ENCODE data around the gene DOK7.

DOK7 gene

GRCh38 chr4:3487861-3488260, 24.8 kb downstream of the DOK7 start:
- peaks cover 8% of the 10 kb centered on the region for H3K4me1 ChIP-seq (ENCODE audit: insufficient read depth, poor library complexity, severe bottlenecking)
- peaks cover 2% of the 10 kb centered on the region for H3K36me3 ChIP-seq (ENCODE audit: low read depth)
- H3K27me3 ChIP-seq (ENCODE audit: insufficient read depth, poor library complexity, severe bottlenecking) = no peaks in the 10 kb centered on the region
- no peak overlapping the region for H3K27ac ChIP-seq (ENCODE audit: poor library complexity, severe bottlenecking)
- H3K9me3 ChIP-seq (ENCODE audit: severe bottlenecking) = no peaks in the 10 kb centered on the region
- no peak for ATAC-seq (ENCODE audit: low read depth)
- no peak for DNase-seq (ENCODE audit: low spot score)
- TF ChIP-seq CTCF (IDR thresholded peaks at IDR 0.05; ENCODE audit: poor library complexity, severe bottlenecking) = no peak
- no peak overlapping the region for H3K4me3 ChIP-seq (ENCODE audit: severe bottlenecking)

- Histone ChIP-seq H3K27ac (ENCODE audit: poor library complexity, severe bottlenecking) (no peak overlapping the region), H3K27me3 (ENCODE audit: insufficient read depth, poor library complexity, severe bottlenecking) (no peaks in the 10 kb centered on the region), H3K36me3 (ENCODE audit: low read depth) (peaks cover 12% of the 10 kb centered on the region), H3K9me3 (ENCODE audit: severe bottlenecking) (no peaks in the 10 kb centered on the region), H3K4me1 (ENCODE audit: insufficient read depth, poor library complexity, severe bottlenecking) (peaks cover 6% of the 10 kb centered on the region), H3K4me3 (ENCODE audit: severe bottlenecking) (no peak overlapping the region)
- no peak for ATAC-seq (ENCODE audit: low read depth)
- TF ChIP-seq CTCF (IDR thresholded peaks at IDR 0.05; ENCODE audit: poor library complexity, severe bottlenecking) = no peak
- DNase-seq (ENCODE audit: low spot score) = no peak
Observed at GRCh38 chr4:3488820-3489219, 25.7 kb downstream of the DOK7 start.

GRCh38 chr4:3489451-3489962, 26.4 kb downstream of the DOK7 start:
- H3K4me3 ChIP-seq (ENCODE audit: severe bottlenecking) = no peak overlapping the region
- no peak for TF ChIP-seq CTCF (IDR thresholded peaks at IDR 0.05; ENCODE audit: poor library complexity, severe bottlenecking)
- H3K36me3 ChIP-seq (ENCODE audit: low read depth) = peaks cover 12% of the 10 kb centered on the region
- no peaks in the 10 kb centered on the region for H3K9me3 ChIP-seq (ENCODE audit: severe bottlenecking)
- H3K4me1 ChIP-seq (ENCODE audit: insufficient read depth, poor library complexity, severe bottlenecking) = no peaks in the 10 kb centered on the region
- no peak for ATAC-seq (ENCODE audit: low read depth)
- no peak overlapping the region for H3K27ac ChIP-seq (ENCODE audit: poor library complexity, severe bottlenecking)
- DNase-seq (ENCODE audit: low spot score) = no peak
- no peaks in the 10 kb centered on the region for H3K27me3 ChIP-seq (ENCODE audit: insufficient read depth, poor library complexity, severe bottlenecking)

- peaks cover 12% of the 10 kb centered on the region for H3K36me3 ChIP-seq (ENCODE audit: low read depth)
- H3K27ac ChIP-seq (ENCODE audit: poor library complexity, severe bottlenecking) = no peak overlapping the region
- ATAC-seq (ENCODE audit: low read depth) = peak; percentile 31; the same call in 2 of the 3 replicates
- no peak overlapping the region for H3K4me3 ChIP-seq (ENCODE audit: severe bottlenecking)
- DNase-seq (ENCODE audit: low spot score) = no peak
- H3K4me1 ChIP-seq (ENCODE audit: insufficient read depth, poor library complexity, severe bottlenecking) = no peaks in the 10 kb centered on the region
- no peaks in the 10 kb centered on the region for H3K9me3 ChIP-seq (ENCODE audit: severe bottlenecking)
- no peak for TF ChIP-seq CTCF (IDR thresholded peaks at IDR 0.05; ENCODE audit: poor library complexity, severe bottlenecking)
- no peaks in the 10 kb centered on the region for H3K27me3 ChIP-seq (ENCODE audit: insufficient read depth, poor library complexity, severe bottlenecking)
Observed at GRCh38 chr4:3491681-3492405, 28.7 kb downstream of the DOK7 start.

Measured in RWPE2 (cell line).